Stomach (tissue), 9 donors: ENCODE measurements around the gene CEP57L1. TPM values are rescaled to one million over a fixed set of nuclear protein-coding genes. Genes with fewer than 3 reads are reported as not detected.
"Not testable (repeated sequence)": the region's sequence is repeated elsewhere in the genome, so short reads cannot be mapped to it uniquely, and the experiment has no call there.

Experiments
- DNase-seq, 2 donors: peaks; one replicate each; pipeline versions ENCODE4 v3.0.0 to v3.0.0-alpha.2; 2013 to 2019
- H3K27ac ChIP-seq, 5 donors: fragments of 200-600 bp in 4 of 5; sonication (generic) in 4 of 5; one replicate each; pipeline ENCODE4 v1.5.1; 2013 to 2019; ENCODE audit warnings: mild to moderate bottlenecking in 1 of 5, moderate library complexity in 1 of 5
- H3K27me3 ChIP-seq, 3 donors: fragments of 200-600 bp; sonication (generic); one replicate each; pipeline ENCODE4 v1.5.1; 2017 to 2019; ENCODE audit warnings: mixed run types in 1 of 3
- H3K36me3 ChIP-seq, 4 donors: fragments of 200-600 bp; sonication (generic); 1 replicate in 3 of 4; 2 replicates in 1 of 4; pipeline ENCODE4 v1.5.1; 2016 to 2019
- H3K4me1 ChIP-seq, 4 donors: fragments of 200-600 bp; sonication (generic); one replicate each; pipeline ENCODE4 v1.5.1; 2016 to 2019
- H3K4me3 ChIP-seq, 4 donors: fragments of 200-600 bp; sonication (generic) in 3 of 4; one replicate each; pipeline ENCODE4 v1.5.1; 2016 to 2019; ENCODE audit warnings: mild to moderate bottlenecking in 1 of 4
- H3K9me3 ChIP-seq, 4 donors: fragments of 200-600 bp; sonication (generic); one replicate each; pipeline ENCODE4 v1.5.1; 2016 to 2019
- CTCF ChIP-seq, 7 experiments: fragments of 450-650 bp in 4 of 7; fragments of 200-600 bp in 3 of 7; sonication (generic) in 3 of 7; IDR thresholded peaks; one replicate each; pipeline ENCODE4 v1.5.1; 2016 to 2019; ENCODE audit warnings: antibody characterized with exemption in 7 of 7, control low read depth in 2 of 7, mild to moderate bottlenecking in 1 of 7
- EP300 ChIP-seq: sonication (generic); formaldehyde crosslinking; IDR thresholded peaks from one replicate; pipeline ENCODE4 v1.6.1; 2017; ENCODE audit warnings: antibody characterized with exemption
- POLR2A ChIP-seq, 4 donors: fragments of 450-650 bp; IDR thresholded peaks; one replicate each; pipeline ENCODE4 v1.6.1; 2016; ENCODE audit warnings: antibody characterized with exemption in 4 of 4, control low read depth in 2 of 4, mild to moderate bottlenecking in 1 of 4, moderate library complexity in 1 of 4
- POLR2AphosphoS5 ChIP-seq, 3 donors: sonication (generic); formaldehyde crosslinking; IDR thresholded peaks; one replicate each; pipeline ENCODE4 v1.6.1; 2016; ENCODE audit warnings: antibody characterized with exemption in 3 of 3
- whole genome bisulfite sequencing, 5 donors: extraction: QIAGEN DNeasy Blood & Tissue Kit in 3 of 5; methylation state at CpG; one replicate each; pipeline versions ENCODE4 v1.1.5 to v1.1.7; 2013 to 2018; 5-methylcytosine and 5-hydroxymethylcytosine counted together
- intact Hi-C: fragments of 100-400 bp; cut with DNase I; formaldehyde crosslinking; loops from one replicate; pipeline ENCODE4 v1.15.1; 2023; ENCODE audit warnings: low total_unique reads
- polyA plus RNA-seq, 3 donors: library from polyadenylated mRNA; stranded (reverse); fragments of 200-250 nt; gene quantifications; one replicate each; pipeline ENCODE4 v1.2.3, GENCODE V29; 2013
- total RNA-seq, 5 donors: library from RNA; depleted of rRNA; stranded (reverse); fragments of >200 nt; gene quantifications; one replicate each; pipeline versions ENCODE4 v1.1.0 to v1.2.3, GENCODE V29; 2014 to 2016
- donor health status: healthy with polysubstance abuse.
- donor health status: Bipolar disorder and iron deficiency.
- donor health status: healthy.

Gene CEP57L1
- total and polyA plus RNA-seq, 8 donors: 4.5 to 63.6 (median 13.8) TPM; not detected in 1

DNA sequence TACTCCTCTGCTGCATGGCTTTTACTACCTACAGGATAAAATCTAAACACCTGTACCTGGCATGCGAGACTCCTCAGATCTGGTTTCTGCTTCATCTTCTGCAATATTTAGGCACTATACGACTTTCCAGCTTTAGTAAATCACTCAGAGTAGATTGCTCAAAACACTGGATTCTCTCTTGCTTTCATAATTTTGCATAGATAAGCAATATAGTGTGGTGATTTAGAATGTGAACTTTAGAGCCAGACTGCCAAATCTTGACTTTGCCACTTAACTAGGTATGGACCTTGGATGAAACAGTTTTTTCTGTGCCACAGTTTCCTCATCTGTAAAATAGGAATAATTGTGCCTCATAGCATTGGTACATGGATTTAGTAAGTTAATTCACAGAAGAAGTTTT lies 28.9 kb downstream of the CEP57L1 start:
- 92 to 99% (median 94%) methylated on average over 2 of the region's 2 CpGs for WGBS, 5 donors
- Histone ChIP-seq H3K4me3 (no peak overlapping the region), H3K36me3 (no peaks in the 10 kb centered on the region), H3K9me3 (no peaks in the 10 kb centered on the region), H3K27ac (no peak overlapping the region), H3K27me3 (no peaks in the 10 kb centered on the region), H3K4me1 (peaks cover 0 to 32% (median 13%) of the 10 kb centered on the region in 4 donors)
- no peak for DNase-seq
- intact Hi-C loops: no loop called here
- TF ChIP-seq EP300 (no peak), CTCF (IDR thresholded peaks at IDR 0.05) (no peak), POLR2AphosphoS5 (IDR thresholded peaks at IDR 0.05) (no peak), POLR2A (IDR thresholded peaks at IDR 0.05) (no peak)

- H3K36me3 ChIP-seq: no peaks in the 10 kb centered on the region
- 71 to 91% (median 76%) methylated on average over 3 of the region's 3 CpGs for WGBS, 5 donors
- H3K27me3 ChIP-seq: no peaks in the 10 kb centered on the region
- intact Hi-C loops: no loop called here
- no peak overlapping the region for H3K27ac ChIP-seq
- TF ChIP-seq POLR2A (IDR thresholded peaks at IDR 0.05) (no peak), EP300 (no peak), POLR2AphosphoS5 (IDR thresholded peaks at IDR 0.05) (no peak)
- H3K9me3 ChIP-seq: no peaks in the 10 kb centered on the region
- no peak overlapping the region for H3K4me3 ChIP-seq
- no peak for DNase-seq
- H3K4me1 ChIP-seq: peaks cover 0 to 19% (median 8%) of the 10 kb centered on the region in 4 donors
Measured at GRCh38 chr6:109125504-109125903, 30.2 kb downstream of the CEP57L1 start.

DNA sequence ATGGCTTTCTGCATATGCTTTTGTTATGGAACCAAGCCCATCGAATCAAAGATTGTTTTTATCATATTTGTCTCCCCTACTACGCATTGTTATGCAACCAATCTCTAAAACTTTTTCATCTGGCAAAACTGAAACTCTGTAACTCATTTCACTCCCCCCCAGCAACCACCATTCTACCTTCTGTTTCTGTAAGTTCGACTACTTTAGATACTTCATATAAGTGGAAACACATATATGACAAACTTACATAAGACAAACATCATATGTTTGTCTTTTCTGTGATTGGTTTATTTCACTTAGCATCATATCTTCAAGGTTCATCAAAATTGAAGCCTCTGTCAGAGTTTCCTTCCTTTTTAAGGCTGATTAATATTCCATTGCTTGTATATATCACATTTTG lies 34.8 kb downstream of the CEP57L1 start:
- H3K9me3 ChIP-seq: no peaks in the 10 kb centered on the region
- H3K4me1 ChIP-seq: peaks cover 0 to 6% (median 0%) of the 10 kb centered on the region in 4 donors
- WGBS, 5 donors: 80 to 87% (median 84%) methylated on average over 3 of the region's 3 CpGs
- TF ChIP-seq POLR2A (IDR thresholded peaks at IDR 0.05) (no peak), POLR2AphosphoS5 (IDR thresholded peaks at IDR 0.05) (no peak), EP300 (no peak), CTCF (IDR thresholded peaks at IDR 0.05) (no peak)
- H3K36me3 ChIP-seq: no peaks in the 10 kb centered on the region
- H3K27ac ChIP-seq: no peak overlapping the region
- no peak for DNase-seq
- intact Hi-C loops: no loop called here
- no peaks in the 10 kb centered on the region for H3K27me3 ChIP-seq
- no peak overlapping the region for H3K4me3 ChIP-seq

- WGBS, 5 donors: 94 to 100% (median 100%) methylated on average over 1 of the region's 1 CpG
- H3K9me3 ChIP-seq, intact Hi-C loops, DNase-seq, H3K36me3 ChIP-seq, H3K27me3 ChIP-seq, H3K27ac ChIP-seq, H3K4me3 ChIP-seq, H3K4me1 ChIP-seq: not testable (repeated sequence)
Measured at GRCh38 chr6:109135600-109135999, 40.3 kb downstream of the CEP57L1 start.

DNA sequence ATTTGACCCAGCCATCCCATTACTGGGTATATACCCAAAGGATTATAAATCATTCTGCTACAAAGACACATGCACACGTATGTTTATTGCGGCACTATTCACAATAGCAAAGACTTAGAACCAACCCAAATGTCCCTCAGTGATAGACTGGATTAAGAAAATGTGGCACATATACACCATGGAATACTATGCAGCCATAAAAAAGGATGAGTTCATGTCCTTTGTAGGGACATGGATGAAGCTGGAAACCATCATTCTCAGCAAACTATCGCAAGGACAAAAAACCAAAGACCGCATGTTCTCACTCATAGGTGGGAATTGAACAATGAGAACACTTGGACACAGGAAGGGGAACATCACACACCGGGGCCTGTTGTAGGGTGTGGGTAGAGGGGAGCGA lies 40.7 kb downstream of the CEP57L1 start:
- intact Hi-C loops, DNase-seq, H3K36me3 ChIP-seq, H3K27ac ChIP-seq, H3K27me3 ChIP-seq, H3K4me3 ChIP-seq, H3K4me1 ChIP-seq, H3K9me3 ChIP-seq: not testable (repeated sequence)
- 89 to 99% (median 96%) methylated on average over 5 to 6 of the region's 6 CpGs for WGBS, 5 donors

DNA sequence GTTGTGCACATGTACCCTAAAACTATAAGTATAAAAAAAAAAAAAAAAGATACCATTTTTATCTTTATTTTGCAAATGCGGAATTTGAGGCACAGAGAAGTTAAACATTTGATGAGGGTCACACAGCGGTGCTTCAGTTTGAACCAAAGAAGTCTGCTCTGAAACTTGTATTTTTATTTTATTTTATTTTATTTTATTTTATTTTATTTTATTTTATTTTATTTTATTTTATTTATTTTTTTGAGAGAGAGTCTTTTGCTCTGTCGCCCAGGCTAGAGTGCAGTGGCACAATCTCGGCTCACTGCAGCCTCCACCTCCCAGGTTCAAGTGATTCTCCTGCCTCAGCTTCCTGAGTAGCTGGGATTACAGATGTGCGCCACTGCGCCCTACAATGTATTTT lies 41.2 kb downstream of the CEP57L1 start:
- H3K9me3 ChIP-seq, DNase-seq, H3K4me1 ChIP-seq, H3K27me3 ChIP-seq, H3K27ac ChIP-seq, H3K4me3 ChIP-seq, intact Hi-C loops: not testable (repeated sequence)
- 94 to 98% (median 96%) methylated on average over 6 of the region's 6 CpGs for WGBS, 5 donors
- peaks cover 0 to 10% (median 10%) of the 10 kb centered on the region in 4 donors for H3K36me3 ChIP-seq

GRCh38 chr6:109139109-109139508 lies 43.8 kb downstream of the CEP57L1 start:
- no peaks in the 10 kb centered on the region for H3K27me3 ChIP-seq
- H3K4me1 ChIP-seq: no peaks in the 10 kb centered on the region
- DNase-seq: no peak
- 89 to 96% (median 93%) methylated on average over 6 of the region's 6 CpGs for WGBS, 5 donors
- TF ChIP-seq CTCF (IDR thresholded peaks at IDR 0.05) (no peak), POLR2A (IDR thresholded peaks at IDR 0.05) (no peak)
- intact Hi-C loops: no loop called here
- peaks cover 0 to 17% (median 11%) of the 10 kb centered on the region in 4 donors for H3K36me3 ChIP-seq
- no peaks in the 10 kb centered on the region for H3K9me3 ChIP-seq
- H3K4me3 ChIP-seq: no peak overlapping the region
- H3K27ac ChIP-seq: no peak overlapping the region

DNA sequence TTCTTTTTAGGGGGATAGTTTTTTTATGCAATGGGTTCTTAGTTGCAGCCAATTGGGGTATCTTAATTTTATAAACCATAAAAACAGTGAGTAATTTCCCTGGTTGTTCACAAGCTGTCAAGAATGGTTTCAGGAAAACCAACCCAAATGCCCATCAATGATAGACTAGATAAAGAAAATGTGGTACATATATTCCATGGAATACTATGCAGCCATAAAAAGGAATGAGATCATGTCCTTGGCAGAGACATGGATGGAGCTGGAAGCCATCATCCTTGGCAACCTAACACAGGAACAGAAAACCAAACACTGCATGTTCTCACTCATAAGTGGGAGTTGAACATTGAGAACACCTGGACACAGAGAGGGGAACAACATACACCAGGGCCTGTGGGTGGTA lies 46.8 kb downstream of the CEP57L1 start:
- DNase-seq, H3K27ac ChIP-seq, H3K27me3 ChIP-seq, H3K4me3 ChIP-seq, H3K4me1 ChIP-seq, H3K9me3 ChIP-seq, intact Hi-C loops: not testable (repeated sequence)
- peaks cover 0 to 17% (median 11%) of the 10 kb centered on the region in 4 donors for H3K36me3 ChIP-seq
